K562 (cell line): ENCODE results near the gene GNRHR. TPM values are rescaled to one million over a fixed set of nuclear protein-coding genes. Genes with fewer than 3 reads are reported as not detected.
A peak's percentile ranks its signal among the peaks of the same experiment; 100 is the strongest.

Experiments used
- BACH1 ChIP-seq: fragments of 200-800 bp; sonication (Bioruptor generic); IDR thresholded peaks from 2 replicates; pipeline ENCODE4 v1.6.1; 2016; ENCODE audit warnings: missing genetic modification characterization, missing compliant biosample characterization
- BRD9 ChIP-seq: fragments of 450-650 bp; IDR thresholded peaks from 2 replicates; pipeline ENCODE4 v1.6.1; 2018; ENCODE audit warnings: low read depth; ENCODE audit not compliant: partially characterized antibody
- MCM7 ChIP-seq, 2 experiments: fragments of 450-650 bp; IDR thresholded peaks; 2 replicates each; pipeline ENCODE4 v1.6.1; 2016 to 2018
- SMARCE1 ChIP-seq: fragments of 450-650 bp; IDR thresholded peaks from 2 replicates; pipeline ENCODE4 v1.7.1; 2016; ENCODE audit warnings: mild to moderate bottlenecking
- SNRNP70 ChIP-seq: fragments of 200-400 bp; formaldehyde crosslinking; optimal IDR thresholded peaks from 2 replicates; pipeline ENCODE3; 2017; ENCODE audit warnings: low read depth, low read length
- ZC3H8 ChIP-seq: fragments of 450-650 bp; IDR thresholded peaks from 2 replicates; pipeline ENCODE4 v1.6.1; 2017
- ZNF23 ChIP-seq: fragments of 250-450 bp; sonication (Bioruptor Pico); IDR thresholded peaks from 2 replicates; pipeline ENCODE4 v1.4.0; 2020; ENCODE audit warnings: mild to moderate bottlenecking
- ZNF717 ChIP-seq: fragments of 250-450 bp; sonication (Bioruptor Pico); IDR thresholded peaks from 2 replicates; pipeline ENCODE4 v1.5.0; 2021
- polyA plus RNA-seq, 8 experiments: library from polyadenylated mRNA; depleted of rRNA in 4 of 8; stranded (reverse) in 5 of 8; unstranded in 3 of 8; fragments of >200 nt; fragmentation: Nextera tagmentation in 2 of 8; fragmentation: Illumina TruSeq in 1 of 8; extraction: Ambion mirVana in 2 of 8; extraction: Trizol in 1 of 8; gene quantifications; 2 replicates each; pipeline versions ENCODE4 v1.2.1 to v1.2.3, GENCODE V29; 2011 to 2014; ENCODE audit warnings: inconsistent platforms in 1 of 8, missing spikeins in 1 of 8
- total RNA-seq, 7 experiments: library from RNA; depleted of rRNA in 6 of 7; stranded (reverse); fragments of >200 nt in 6 of 7; fragmentation: Illumina TruSeq in 2 of 7; extraction: Trizol in 2 of 7; gene quantifications; 2 replicates each; pipeline versions ENCODE4 v1.2.1 to v1.2.3, GENCODE V29; 2011 to 2021; ENCODE audit warnings: low replicate concordance in 1 of 7
- TF ChIP-seq, protein P1 (sequence below): fragments of 250-450 bp; sonication (Bioruptor Pico); IDR thresholded peaks from 2 replicates; pipeline ENCODE4 v1.4.0; 2020; ENCODE audit warnings: mild to moderate bottlenecking, moderate library complexity
- TF ChIP-seq, protein P2 (sequence below), 2 experiments: fragments of 450-650 bp; formaldehyde crosslinking in 1 of 2; IDR thresholded peaks; 2 replicates each; pipeline versions ENCODE4 v1.4.0 to v1.6.1; 2014 to 2020; ENCODE audit warnings: mild to moderate bottlenecking in 2 of 2, borderline replicate concordance in 1 of 2, low read depth in 1 of 2
- TF ChIP-seq, protein P3 (sequence below): fragments of 450-650 bp; IDR thresholded peaks from 2 replicates; pipeline ENCODE4 v1.6.1; 2018; ENCODE audit warnings: mild to moderate bottlenecking, low read depth; ENCODE audit not compliant: partially characterized antibody
- TF ChIP-seq, protein P4 (sequence below): fragments of 250-450 bp; sonication (Bioruptor Pico); IDR thresholded peaks from 2 replicates; pipeline ENCODE4 v1.5.0; 2020; ENCODE audit warnings: mild to moderate bottlenecking, borderline replicate concordance

Gene GNRHR
- total and polyA plus RNA-seq, 9 of the 15 experiments (the other 6 are each of a cell fraction or from before 2014, with no cell fraction given), result 0.06 to 0.13 TPM; not detected in 7

DNA sequence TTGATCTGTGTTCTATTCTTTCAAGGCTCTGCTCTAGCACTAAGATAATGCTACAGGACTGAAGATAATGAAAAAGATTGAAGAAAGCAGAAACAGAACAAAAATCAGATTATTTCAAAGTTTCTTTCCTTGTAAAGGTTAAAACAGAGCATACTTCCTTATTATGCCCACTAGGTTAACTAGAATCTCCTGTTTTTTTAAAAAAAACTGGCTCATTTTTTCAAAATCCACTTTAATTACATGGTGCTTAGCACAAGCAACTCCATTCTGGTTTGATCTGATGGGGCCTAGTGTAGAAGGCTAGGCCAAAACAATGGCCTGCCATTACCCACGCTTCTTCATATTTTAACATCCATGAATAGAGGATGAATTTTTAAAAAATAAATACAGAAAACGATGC, 52.0 kb downstream of the GNRHR start (continued):
- TF ChIP-seq, protein P1, sequence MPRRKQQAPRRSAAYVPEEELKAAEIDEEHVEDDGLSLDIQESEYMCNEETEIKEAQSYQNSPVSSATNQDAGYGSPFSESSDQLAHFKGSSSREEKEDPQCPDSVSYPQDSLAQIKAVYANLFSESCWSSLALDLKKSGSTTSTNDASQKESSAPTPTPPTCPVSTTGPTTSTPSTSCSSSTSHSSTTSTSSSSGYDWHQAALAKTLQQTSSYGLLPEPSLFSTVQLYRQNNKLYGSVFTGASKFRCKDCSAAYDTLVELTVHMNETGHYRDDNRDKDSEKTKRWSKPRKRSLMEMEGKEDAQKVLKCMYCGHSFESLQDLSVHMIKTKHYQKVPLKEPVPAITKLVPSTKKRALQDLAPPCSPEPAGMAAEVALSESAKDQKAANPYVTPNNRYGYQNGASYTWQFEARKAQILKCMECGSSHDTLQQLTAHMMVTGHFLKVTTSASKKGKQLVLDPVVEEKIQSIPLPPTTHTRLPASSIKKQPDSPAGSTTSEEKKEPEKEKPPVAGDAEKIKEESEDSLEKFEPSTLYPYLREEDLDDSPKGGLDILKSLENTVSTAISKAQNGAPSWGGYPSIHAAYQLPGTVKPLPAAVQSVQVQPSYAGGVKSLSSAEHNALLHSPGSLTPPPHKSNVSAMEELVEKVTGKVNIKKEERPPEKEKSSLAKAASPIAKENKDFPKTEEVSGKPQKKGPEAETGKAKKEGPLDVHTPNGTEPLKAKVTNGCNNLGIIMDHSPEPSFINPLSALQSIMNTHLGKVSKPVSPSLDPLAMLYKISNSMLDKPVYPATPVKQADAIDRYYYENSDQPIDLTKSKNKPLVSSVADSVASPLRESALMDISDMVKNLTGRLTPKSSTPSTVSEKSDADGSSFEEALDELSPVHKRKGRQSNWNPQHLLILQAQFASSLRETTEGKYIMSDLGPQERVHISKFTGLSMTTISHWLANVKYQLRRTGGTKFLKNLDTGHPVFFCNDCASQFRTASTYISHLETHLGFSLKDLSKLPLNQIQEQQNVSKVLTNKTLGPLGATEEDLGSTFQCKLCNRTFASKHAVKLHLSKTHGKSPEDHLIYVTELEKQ (CRISPR knock-in tag), result peak; percentile 73; the same call in 1 of the 2 replicates
- no peak for TF ChIP-seq BRD9
- TF ChIP-seq, protein P2, sequence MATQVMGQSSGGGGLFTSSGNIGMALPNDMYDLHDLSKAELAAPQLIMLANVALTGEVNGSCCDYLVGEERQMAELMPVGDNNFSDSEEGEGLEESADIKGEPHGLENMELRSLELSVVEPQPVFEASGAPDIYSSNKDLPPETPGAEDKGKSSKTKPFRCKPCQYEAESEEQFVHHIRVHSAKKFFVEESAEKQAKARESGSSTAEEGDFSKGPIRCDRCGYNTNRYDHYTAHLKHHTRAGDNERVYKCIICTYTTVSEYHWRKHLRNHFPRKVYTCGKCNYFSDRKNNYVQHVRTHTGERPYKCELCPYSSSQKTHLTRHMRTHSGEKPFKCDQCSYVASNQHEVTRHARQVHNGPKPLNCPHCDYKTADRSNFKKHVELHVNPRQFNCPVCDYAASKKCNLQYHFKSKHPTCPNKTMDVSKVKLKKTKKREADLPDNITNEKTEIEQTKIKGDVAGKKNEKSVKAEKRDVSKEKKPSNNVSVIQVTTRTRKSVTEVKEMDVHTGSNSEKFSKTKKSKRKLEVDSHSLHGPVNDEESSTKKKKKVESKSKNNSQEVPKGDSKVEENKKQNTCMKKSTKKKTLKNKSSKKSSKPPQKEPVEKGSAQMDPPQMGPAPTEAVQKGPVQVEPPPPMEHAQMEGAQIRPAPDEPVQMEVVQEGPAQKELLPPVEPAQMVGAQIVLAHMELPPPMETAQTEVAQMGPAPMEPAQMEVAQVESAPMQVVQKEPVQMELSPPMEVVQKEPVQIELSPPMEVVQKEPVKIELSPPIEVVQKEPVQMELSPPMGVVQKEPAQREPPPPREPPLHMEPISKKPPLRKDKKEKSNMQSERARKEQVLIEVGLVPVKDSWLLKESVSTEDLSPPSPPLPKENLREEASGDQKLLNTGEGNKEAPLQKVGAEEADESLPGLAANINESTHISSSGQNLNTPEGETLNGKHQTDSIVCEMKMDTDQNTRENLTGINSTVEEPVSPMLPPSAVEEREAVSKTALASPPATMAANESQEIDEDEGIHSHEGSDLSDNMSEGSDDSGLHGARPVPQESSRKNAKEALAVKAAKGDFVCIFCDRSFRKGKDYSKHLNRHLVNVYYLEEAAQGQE (IDR thresholded peaks at IDR 0.05; ENCODE audit: borderline replicate concordance), result no peak
- TF ChIP-seq, protein P2 (CRISPR knock-in tag; IDR thresholded peaks at IDR 0.05; ENCODE audit: low read depth), result no peak
- no peak for TF ChIP-seq MCM7 (IDR thresholded peaks at IDR 0.05)
- no peak for TF ChIP-seq SMARCE1
- no peak for TF ChIP-seq SNRNP70
- 0 out of 2 replicates have a peak, but pooled peaks have one; percentile 29 for TF ChIP-seq ZNF717 (CRISPR knock-in tag)
- TF ChIP-seq, protein P3, sequence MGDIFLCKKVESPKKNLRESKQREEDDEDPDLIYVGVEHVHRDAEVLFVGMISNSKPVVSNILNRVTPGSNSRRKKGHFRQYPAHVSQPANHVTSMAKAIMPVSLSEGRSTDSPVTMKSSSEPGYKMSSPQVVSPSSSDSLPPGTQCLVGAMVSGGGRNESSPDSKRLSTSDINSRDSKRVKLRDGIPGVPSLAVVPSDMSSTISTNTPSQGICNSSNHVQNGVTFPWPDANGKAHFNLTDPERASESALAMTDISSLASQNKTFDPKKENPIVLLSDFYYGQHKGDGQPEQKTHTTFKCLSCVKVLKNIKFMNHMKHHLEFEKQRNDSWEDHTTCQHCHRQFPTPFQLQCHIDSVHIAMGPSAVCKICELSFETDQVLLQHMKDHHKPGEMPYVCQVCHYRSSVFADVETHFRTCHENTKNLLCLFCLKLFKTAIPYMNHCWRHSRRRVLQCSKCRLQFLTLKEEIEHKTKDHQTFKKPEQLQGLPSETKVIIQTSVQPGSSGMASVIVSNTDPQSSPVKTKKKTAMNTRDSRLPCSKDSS, result no peak
- TF ChIP-seq, protein P4, sequence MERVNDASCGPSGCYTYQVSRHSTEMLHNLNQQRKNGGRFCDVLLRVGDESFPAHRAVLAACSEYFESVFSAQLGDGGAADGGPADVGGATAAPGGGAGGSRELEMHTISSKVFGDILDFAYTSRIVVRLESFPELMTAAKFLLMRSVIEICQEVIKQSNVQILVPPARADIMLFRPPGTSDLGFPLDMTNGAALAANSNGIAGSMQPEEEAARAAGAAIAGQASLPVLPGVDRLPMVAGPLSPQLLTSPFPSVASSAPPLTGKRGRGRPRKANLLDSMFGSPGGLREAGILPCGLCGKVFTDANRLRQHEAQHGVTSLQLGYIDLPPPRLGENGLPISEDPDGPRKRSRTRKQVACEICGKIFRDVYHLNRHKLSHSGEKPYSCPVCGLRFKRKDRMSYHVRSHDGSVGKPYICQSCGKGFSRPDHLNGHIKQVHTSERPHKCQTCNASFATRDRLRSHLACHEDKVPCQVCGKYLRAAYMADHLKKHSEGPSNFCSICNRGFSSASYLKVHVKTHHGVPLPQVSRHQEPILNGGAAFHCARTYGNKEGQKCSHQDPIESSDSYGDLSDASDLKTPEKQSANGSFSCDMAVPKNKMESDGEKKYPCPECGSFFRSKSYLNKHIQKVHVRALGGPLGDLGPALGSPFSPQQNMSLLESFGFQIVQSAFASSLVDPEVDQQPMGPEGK (CRISPR knock-in tag), result peak; percentile 20; the same call in 1 of the 2 replicates
- TF ChIP-seq BACH1 (tag), result peak; percentile 76; the same call in 1 of the 2 replicates
- 0 out of 2 replicates have a peak, but pooled peaks have one; percentile 59 for TF ChIP-seq ZNF23 (CRISPR knock-in tag)
- TF ChIP-seq ZC3H8, result no peak
